GM12878 (cell line): ENCODE measurements around the gene RIC3. TPM values are rescaled to one million over a fixed set of nuclear protein-coding genes. Genes with fewer than 3 reads are reported as not detected.

Source experiments
- ATAC-seq: fragments of 200-7000 bp; cut with Tn5 transposase; 3 replicates; pipeline ENCODE4 v1.9.1; 2020; ENCODE audit warnings: mild to moderate bottlenecking, moderate library complexity
- BruUV-seq: library from RNA; stranded (reverse); fragments of 400-500 nt; replicated peaks from 2 replicates; lab custom pipeline; 2021; lab: Mats Ljungman, UMichigan
- CTCF ChIA-PET: fragments of 300-600 bp; sonication (Branson Sonifier 250); formaldehyde crosslinking; extraction: SDS; loops from one replicate; lab custom pipeline; 2021; ENCODE audit warnings: inconsistent platforms; lab: Yijun Ruan, JAX
- POLR2A ChIA-PET: fragments of 350-600 bp; formaldehyde crosslinking; extraction: SDS; loops from one replicate; lab custom pipeline; 2021; ENCODE audit warnings: inconsistent platforms; lab: Charles Lee
- RAD21 ChIA-PET: fragments of 300-600 bp; sonication (Branson Sonifier 250); formaldehyde crosslinking; loops from one replicate; lab custom pipeline; 2023; ENCODE audit warnings: antibody characterized with exemption; ENCODE audit not compliant: unreplicated experiment; lab: Charles Lee
- SMC1A ChIA-PET: fragments of 300-600 bp; sonication (Branson Sonifier 250); formaldehyde crosslinking; loops from one replicate; lab custom pipeline; 2023; ENCODE audit not compliant: unreplicated experiment, uncharacterized antibody; lab: Charles Lee
- DNase-seq: peaks from one replicate; pipeline ENCODE4 v3.0.0-alpha.2; 2011; ENCODE audit warnings: low read depth, low spot score
- FAIRE-seq: peaks from 3 replicates; lab custom pipeline; 2011; peaks lifted over from hg19 to GRCh38; lab: Jason Lieb, UNC
- H2AFZ ChIP-seq: 2 replicates; pipeline ENCODE4 v1.6.0; 2011; ENCODE audit warnings: low read depth, low read length, control low read depth; ENCODE audit not compliant: control insufficient read depth
- H3K27ac ChIP-seq: 2 replicates; pipeline ENCODE4 v1.5.1; 2011; ENCODE audit warnings: control low read depth; ENCODE audit not compliant: control insufficient read depth, insufficient read depth
- H3K27me3 ChIP-seq, 2 experiments: replicated peaks in 1 of 2; 2 replicates each; pipeline versions ENCODE4 v1.6.0 to v1.6.1; 2011; ENCODE audit warnings: low read length in 1 of 2; ENCODE audit not compliant: control insufficient read depth in 2 of 2, insufficient read depth in 2 of 2
- H3K36me3 ChIP-seq, 2 experiments: 2 replicates each; pipeline ENCODE4 v1.5.1; 2011; ENCODE audit warnings: low read length in 1 of 2; ENCODE audit not compliant: control insufficient read depth in 2 of 2, insufficient read depth in 2 of 2
- H3K4me1 ChIP-seq: 2 replicates; pipeline ENCODE4 v1.6.1; 2011; ENCODE audit warnings: mild to moderate bottlenecking, low read length, moderate library complexity, mixed read lengths; ENCODE audit not compliant: control insufficient read depth, insufficient read depth
- H3K4me2 ChIP-seq: 2 replicates; pipeline ENCODE4 v1.6.0; 2011; ENCODE audit warnings: control low read depth; ENCODE audit not compliant: control insufficient read depth, insufficient read depth
- H3K4me3 ChIP-seq: fragments of 200-600 bp; sonication (generic); 2 replicates; pipeline ENCODE4 v1.5.1; 2016
- H3K79me2 ChIP-seq: 2 replicates; pipeline ENCODE4 v1.6.0; 2011; ENCODE audit warnings: low read length; ENCODE audit not compliant: control insufficient read depth, insufficient read depth
- H3K9ac ChIP-seq: 2 replicates; pipeline ENCODE4 v1.8.0; 2011; ENCODE audit warnings: low read length, control low read depth, mixed read lengths; ENCODE audit not compliant: control insufficient read depth, insufficient read depth
- H3K9me3 ChIP-seq: replicated peaks from 3 replicates; pipeline ENCODE4 v1.5.1; 2011; ENCODE audit warnings: mild to moderate bottlenecking, low read length; ENCODE audit not compliant: control insufficient read depth, insufficient read depth
- H4K20me1 ChIP-seq: 2 replicates; pipeline ENCODE4 v1.6.0; 2011; ENCODE audit not compliant: control insufficient read depth, insufficient read depth
- CBFB ChIP-seq: IDR thresholded peaks from 2 replicates; pipeline ENCODE4 v1.6.1; 2016; ENCODE audit warnings: antibody characterized with exemption, low read depth
- CBX5 ChIP-seq: sonication (generic); IDR thresholded peaks from 2 replicates; pipeline ENCODE4 v1.6.1; 2016; ENCODE audit warnings: low read depth, moderate library complexity, mild to moderate bottlenecking, inconsistent platforms
- FOXM1 ChIP-seq: IDR thresholded peaks from 2 replicates; pipeline ENCODE4 v1.6.1; 2012; ENCODE audit warnings: low read depth, mild to moderate bottlenecking, inconsistent platforms, low read length, moderate library complexity
- HDAC2 ChIP-seq: fragments of 200-600 bp; sonication (generic); IDR thresholded peaks from 2 replicates; pipeline ENCODE4 v1.6.1; 2017
- MEF2A ChIP-seq: IDR thresholded peaks from 2 replicates; pipeline ENCODE4 v1.6.1; 2011; ENCODE audit warnings: low read depth, mild to moderate bottlenecking, low read length, moderate library complexity; ENCODE audit not compliant: insufficient read depth
- NFIC ChIP-seq: IDR thresholded peaks from 2 replicates; pipeline ENCODE4 v1.6.1; 2012; ENCODE audit warnings: low read depth, mild to moderate bottlenecking, inconsistent platforms, low read length, moderate library complexity
- PRDM15 ChIP-seq: fragments of 450-650 bp; formaldehyde crosslinking; IDR thresholded peaks from 2 replicates; pipeline ENCODE4 v1.4.0; 2020; ENCODE audit warnings: mild to moderate bottlenecking, moderate library complexity
- STAT3 ChIP-seq: IDR thresholded peaks from 2 replicates; pipeline ENCODE4 v1.6.1; 2011; ENCODE audit warnings: low read depth, low read length, improper control_type of control experiment
- YBX1 ChIP-seq: fragments of 450-650 bp; IDR thresholded peaks from 2 replicates; pipeline ENCODE4 v1.6.1; 2016; ENCODE audit warnings: antibody characterized with exemption
- ZZZ3 ChIP-seq: IDR thresholded peaks from 2 replicates; pipeline ENCODE4 v1.6.1; 2011; ENCODE audit warnings: low read depth; ENCODE audit not compliant: control insufficient read depth, insufficient read length
- WGBS: methylation state at CpG from one replicate; pipeline ENCODE4 v1.1.6; 2016; ENCODE audit warnings: low lambda C conversion rate; ENCODE audit not compliant: insufficient replicate concordance, insufficient coverage; ENCODE audit errors: missing lambda C conversion rate; 5-methylcytosine and 5-hydroxymethylcytosine counted together
- in situ Hi-C: fragments of 300-500 bp; cut with MboI; formaldehyde crosslinking; loops from 9 replicates; pipeline ENCODE4 v1.14.3; 2018; ENCODE audit warnings: mixed read lengths
- intact Hi-C: fragments of 100-400 bp; cut with micrococcal nuclease; formaldehyde crosslinking; loops from one replicate; pipeline ENCODE4 v1.14.2; 2022; ENCODE audit not compliant: unreplicated experiment
- polyA plus RNA-seq, 11 experiments: library from polyadenylated mRNA; depleted of rRNA in 4 of 11; unstranded in 6 of 11; stranded (reverse) in 5 of 11; fragments of >200 nt; fragmentation: Nextera tagmentation in 4 of 11; fragmentation: Illumina TruSeq in 1 of 11; extraction: Ambion mirVana in 4 of 11; extraction: Trizol in 1 of 11; gene quantifications; 1 replicate in 1 of 11; 2 replicates in 10 of 11; pipeline versions ENCODE4 v1.2.1 to v1.2.3, GENCODE V29; 2011 to 2016; ENCODE audit warnings: inconsistent platforms in 2 of 11, missing spikeins in 2 of 11, low read depth in 1 of 11
- total RNA-seq, 4 experiments: library from RNA; depleted of rRNA in 3 of 4; stranded (reverse); fragments of >200 nt in 3 of 4; fragmentation: Illumina TruSeq in 1 of 4; extraction: Trizol in 1 of 4; gene quantifications; 2 replicates each; pipeline versions ENCODE4 v1.2.1 to v1.2.3, GENCODE V29; 2013 to 2021
- TF ChIP-seq, protein P1 (sequence below): fragments of 150-350 bp; IDR thresholded peaks from 2 replicates; pipeline ENCODE4 v1.6.1; 2014; ENCODE audit warnings: mild to moderate bottlenecking, low read depth, low read length
- TF ChIP-seq, protein P2 (sequence below): fragments of 450-650 bp; IDR thresholded peaks from 2 replicates; pipeline ENCODE4 v1.6.1; 2016; ENCODE audit warnings: mild to moderate bottlenecking

RIC3 gene
- total and polyA plus RNA-seq, 10 of the 15 experiments (the other 5 are each of a cell fraction or from before 2014, with no cell fraction given), result 0.90 to 8.9 (median 2.2) TPM

DNA sequence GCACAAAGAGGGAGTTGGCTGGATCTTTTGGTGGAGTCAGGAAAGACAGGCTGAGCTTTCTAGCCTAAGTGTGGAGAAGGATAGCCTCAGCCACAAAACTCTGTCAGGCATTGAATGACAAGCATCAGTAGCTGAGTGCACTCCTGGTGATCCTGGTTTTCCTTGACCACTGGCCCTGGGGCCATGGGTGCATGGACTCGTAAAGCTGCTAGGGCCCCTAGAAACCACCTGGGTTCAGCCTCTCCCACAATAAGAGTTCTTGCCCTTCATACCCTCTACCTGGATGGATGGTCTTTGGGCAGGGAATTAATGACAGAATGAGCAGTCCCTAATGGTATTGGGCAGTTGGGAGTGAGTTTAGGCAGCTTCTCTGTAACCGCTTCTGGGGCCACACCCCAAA is 64.9 kb downstream of the RIC3 start:
- H2AFZ ChIP-seq, result no peak overlapping the region
- intact Hi-C loops, result no loop called here
- no peaks in the 10 kb centered on the region for H3K4me1 ChIP-seq
- H3K79me2 ChIP-seq, result no peaks in the 10 kb centered on the region
- 41% methylated on average over 2 of the region's 2 CpGs for WGBS
- no peak for ATAC-seq
- POLR2A ChIA-PET, result no interaction called here
- no peak for TF ChIP-seq ZZZ3
- TF ChIP-seq CBFB, result no peak
- TF ChIP-seq, all 136 proteins: peak for 0
- DNase-seq (no peak), FAIRE-seq (no peak)
- Histone ChIP-seq H3K27me3 (no peaks in the 10 kb centered on the region), H4K20me1 (no peaks in the 10 kb centered on the region), H3K4me2 (no peak overlapping the region), H3K4me3 (no peak overlapping the region), H3K36me3 (peaks cover 0 to 4% of the 10 kb centered on the region in 2 experiments; a peak in 2 of 4 replicates), H3K9me3 (no peaks in the 10 kb centered on the region), H3K9ac (no peak overlapping the region), H3K27ac (no peak overlapping the region)
- ChIA-PET CTCF (interaction anchor here (1.5 to 2.7 kb wide), 3 partner anchors 10 to 97 kb away, joined by 3 to 10 read pairs (median 5); no protein-coding TSS in a partner anchor), SMC1A (interaction anchor here (1.1 kb wide), 1 partner anchor 97 kb away, joined by 6 read pairs; no protein-coding TSS in a partner anchor), RAD21 (no interaction called here)
- no TSS peak for BruUV-seq
- in situ Hi-C loops, result no loop called here

DNA sequence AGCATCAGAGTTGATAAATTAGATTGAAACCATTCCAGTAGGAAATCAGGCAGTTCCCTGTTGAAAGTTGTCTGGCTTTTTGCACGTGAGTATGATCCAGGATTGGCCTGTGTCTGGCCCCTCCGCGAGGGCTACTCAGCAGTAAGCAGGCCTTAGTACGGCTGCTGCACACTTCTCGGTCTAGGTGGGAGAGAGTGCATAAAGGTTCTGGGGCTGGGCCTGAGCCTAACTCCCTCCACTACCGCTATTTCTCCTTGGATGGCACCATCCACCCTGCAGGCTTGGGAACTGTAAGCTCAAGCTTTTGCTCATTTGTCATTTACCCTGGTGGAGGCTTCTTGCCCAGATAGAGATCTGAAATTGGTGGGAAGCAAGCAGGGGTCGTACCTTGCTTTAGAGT is 65.9 kb downstream of the RIC3 start:
- no peaks in the 10 kb centered on the region for H3K27me3 ChIP-seq
- no peak overlapping the region for H3K4me3 ChIP-seq
- FAIRE-seq, result no peak
- RAD21 ChIA-PET, result interaction anchor here (0.8 kb wide), 1 partner anchor 97 kb away, joined by 3 read pairs; no protein-coding TSS in a partner anchor
- ATAC-seq, result no peak
- no peaks in the 10 kb centered on the region for H4K20me1 ChIP-seq
- intact Hi-C loops (no loop called here), in situ Hi-C loops (no loop called here)
- no TSS peak for BruUV-seq
- H3K27ac ChIP-seq, result no peak overlapping the region
- CTCF ChIA-PET, result interaction anchor here (1.3 to 2.7 kb wide), 5 partner anchors 9 to 209 kb away, joined by 3 to 10 read pairs (median 4); no protein-coding TSS in a partner anchor
- WGBS, result 40% methylated on average over 7 of the region's 7 CpGs
- H3K4me2 ChIP-seq, result no peak overlapping the region
- H3K4me1 ChIP-seq, result no peaks in the 10 kb centered on the region
- peaks cover 0 to 4% of the 10 kb centered on the region in 2 experiments; a peak in 2 of 4 replicates for H3K36me3 ChIP-seq
- no peaks in the 10 kb centered on the region for H3K79me2 ChIP-seq
- H3K9ac ChIP-seq, result no peak overlapping the region
- no peak overlapping the region for H2AFZ ChIP-seq
- POLR2A ChIA-PET, result no interaction called here
- SMC1A ChIA-PET, result no interaction called here
- H3K9me3 ChIP-seq, result no peaks in the 10 kb centered on the region
- TF ChIP-seq HDAC2 (no peak), STAT3 (no peak), FOXM1 (no peak), NFIC (no peak), YBX1 (no peak), PRDM15 (CRISPR knock-in tag) (no peak), MEF2A (no peak), CBX5 (no peak)
- TF ChIP-seq, protein P1, sequence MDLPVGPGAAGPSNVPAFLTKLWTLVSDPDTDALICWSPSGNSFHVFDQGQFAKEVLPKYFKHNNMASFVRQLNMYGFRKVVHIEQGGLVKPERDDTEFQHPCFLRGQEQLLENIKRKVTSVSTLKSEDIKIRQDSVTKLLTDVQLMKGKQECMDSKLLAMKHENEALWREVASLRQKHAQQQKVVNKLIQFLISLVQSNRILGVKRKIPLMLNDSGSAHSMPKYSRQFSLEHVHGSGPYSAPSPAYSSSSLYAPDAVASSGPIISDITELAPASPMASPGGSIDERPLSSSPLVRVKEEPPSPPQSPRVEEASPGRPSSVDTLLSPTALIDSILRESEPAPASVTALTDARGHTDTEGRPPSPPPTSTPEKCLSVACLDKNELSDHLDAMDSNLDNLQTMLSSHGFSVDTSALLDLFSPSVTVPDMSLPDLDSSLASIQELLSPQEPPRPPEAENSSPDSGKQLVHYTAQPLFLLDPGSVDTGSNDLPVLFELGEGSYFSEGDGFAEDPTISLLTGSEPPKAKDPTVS, result no peak
- TF ChIP-seq, protein P2, sequence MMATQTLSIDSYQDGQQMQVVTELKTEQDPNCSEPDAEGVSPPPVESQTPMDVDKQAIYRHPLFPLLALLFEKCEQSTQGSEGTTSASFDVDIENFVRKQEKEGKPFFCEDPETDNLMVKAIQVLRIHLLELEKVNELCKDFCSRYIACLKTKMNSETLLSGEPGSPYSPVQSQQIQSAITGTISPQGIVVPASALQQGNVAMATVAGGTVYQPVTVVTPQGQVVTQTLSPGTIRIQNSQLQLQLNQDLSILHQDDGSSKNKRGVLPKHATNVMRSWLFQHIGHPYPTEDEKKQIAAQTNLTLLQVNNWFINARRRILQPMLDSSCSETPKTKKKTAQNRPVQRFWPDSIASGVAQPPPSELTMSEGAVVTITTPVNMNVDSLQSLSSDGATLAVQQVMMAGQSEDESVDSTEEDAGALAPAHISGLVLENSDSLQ, result no peak
- no peak for DNase-seq
